Activated naive CD8-positive, alpha-beta T cell (primary cell): Measurements from ENCODE around the gene PBX4.

Source experiments
- H3K27ac Mint-ChIP-seq: one replicate; pipeline ENCODE4 v1.8.0; 2021; ENCODE audit warnings: mixed read lengths
- H3K27me3 Mint-ChIP-seq: one replicate; pipeline ENCODE4 v1.8.0; 2021; ENCODE audit warnings: mixed read lengths
- H3K36me3 Mint-ChIP-seq: one replicate; pipeline ENCODE4 v1.8.0; 2021; ENCODE audit warnings: mixed read lengths
- H3K4me1 Mint-ChIP-seq: one replicate; pipeline ENCODE4 v1.8.0; 2021; ENCODE audit warnings: low read depth, mixed read lengths
- H3K4me3 Mint-ChIP-seq: one replicate; pipeline ENCODE4 v1.8.0; 2021; ENCODE audit warnings: mild to moderate bottlenecking, mixed read lengths
- H3K9me3 Mint-ChIP-seq: one replicate; pipeline ENCODE4 v1.8.0; 2021; ENCODE audit warnings: low read depth, mixed read lengths

The PBX4 gene

DNA sequence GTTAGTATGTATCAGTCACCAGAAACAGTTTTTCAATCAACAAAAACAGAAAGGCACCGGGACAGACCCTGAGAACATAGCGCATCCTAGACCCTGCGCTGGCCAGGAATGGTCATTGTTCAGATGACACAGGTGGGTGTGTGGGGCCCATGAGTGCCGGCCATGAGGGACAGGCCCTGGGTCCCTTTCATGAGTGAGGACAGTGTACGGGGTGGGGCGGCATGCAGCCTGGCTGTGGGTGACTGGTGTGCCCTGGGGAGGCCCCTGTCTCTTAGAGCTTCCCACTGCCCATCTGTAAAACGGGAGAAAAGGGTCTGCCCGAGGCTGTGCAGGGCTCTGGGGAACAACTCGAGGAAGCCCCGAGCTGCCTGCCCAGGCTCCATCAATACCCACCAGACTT, 25.8 kb downstream of the PBX4 start:
- Mint-ChIP-seq H3K9me3 (no peaks in the 10 kb centered on the region), H3K36me3 (peaks cover 2% of the 10 kb centered on the region), H3K4me3 (no peak overlapping the region), H3K27ac (no peak overlapping the region), H3K4me1 (peaks cover 62% of the 10 kb centered on the region), H3K27me3 (no peaks in the 10 kb centered on the region)

- Mint-ChIP-seq H3K27ac (peak overlapping the region; percentile 93), H3K36me3 (no peaks in the 10 kb centered on the region), H3K9me3 (no peaks in the 10 kb centered on the region), H3K4me1 (peaks cover 54% of the 10 kb centered on the region), H3K27me3 (no peaks in the 10 kb centered on the region), H3K4me3 (peak overlapping the region; percentile 60)
These were observed 27.2 kb downstream of the PBX4 start for GRCh38 chr19:19591133-19591825.

GRCh38 chr19:19588546-19588945, 29.9 kb downstream of the PBX4 start:
- Mint-ChIP-seq H3K27me3 (no peaks in the 10 kb centered on the region), H3K27ac (peak overlapping the region; percentile 68), H3K4me1 (peaks cover 40% of the 10 kb centered on the region), H3K4me3 (no peak overlapping the region), H3K9me3 (no peaks in the 10 kb centered on the region), H3K36me3 (peaks cover 5% of the 10 kb centered on the region)

GRCh38 chr19:19587771-19588170, 30.7 kb downstream of the PBX4 start:
- peaks cover 40% of the 10 kb centered on the region for H3K4me1 Mint-ChIP-seq
- H3K27ac Mint-ChIP-seq = no peak overlapping the region
- no peak overlapping the region for H3K4me3 Mint-ChIP-seq
- no peaks in the 10 kb centered on the region for H3K27me3 Mint-ChIP-seq
- peaks cover 5% of the 10 kb centered on the region for H3K36me3 Mint-ChIP-seq
- H3K9me3 Mint-ChIP-seq = no peaks in the 10 kb centered on the region

- Mint-ChIP-seq H3K27ac (no peak overlapping the region), H3K9me3 (no peaks in the 10 kb centered on the region), H3K4me3 (no peak overlapping the region), H3K27me3 (no peaks in the 10 kb centered on the region), H3K4me1 (peaks cover 17% of the 10 kb centered on the region), H3K36me3 (peaks cover 5% of the 10 kb centered on the region)
These were observed 34.1 kb downstream of the PBX4 start for GRCh38 chr19:19584356-19584755.

GRCh38 chr19:19582471-19582870, 36.0 kb downstream of the PBX4 start:
- Mint-ChIP-seq H3K27ac (no peak overlapping the region), H3K4me1 (peaks cover 4% of the 10 kb centered on the region), H3K27me3 (no peaks in the 10 kb centered on the region), H3K36me3 (peaks cover 5% of the 10 kb centered on the region), H3K4me3 (no peak overlapping the region), H3K9me3 (no peaks in the 10 kb centered on the region)

DNA sequence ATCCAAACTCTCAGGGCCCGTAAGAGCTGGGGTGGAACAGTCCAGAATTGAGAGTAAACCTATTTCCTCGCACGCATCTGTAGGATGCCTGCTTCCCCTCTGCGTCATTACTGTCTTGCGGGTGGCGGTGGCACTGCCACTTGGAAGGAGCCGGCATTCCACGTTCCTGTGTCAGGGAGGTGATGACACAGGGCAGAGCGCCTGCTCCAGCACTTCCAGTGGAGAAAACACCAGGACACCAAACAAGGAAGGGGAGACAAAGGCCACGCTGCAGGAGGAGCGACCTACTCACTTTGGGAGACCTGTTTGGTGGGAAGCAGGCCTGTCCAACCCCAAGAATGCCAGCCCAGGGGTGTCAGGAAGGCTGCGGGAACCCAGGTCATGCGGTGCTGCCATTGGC, 37.1 kb downstream of the PBX4 start:
- no peaks in the 10 kb centered on the region for H3K9me3 Mint-ChIP-seq
- H3K27ac Mint-ChIP-seq = no peak overlapping the region
- H3K4me3 Mint-ChIP-seq = no peak overlapping the region
- H3K36me3 Mint-ChIP-seq = peaks cover 5% of the 10 kb centered on the region
- H3K27me3 Mint-ChIP-seq = no peaks in the 10 kb centered on the region
- H3K4me1 Mint-ChIP-seq = peaks cover 4% of the 10 kb centered on the region

- Mint-ChIP-seq H3K36me3 (peaks cover 1% of the 10 kb centered on the region), H3K27ac (no peak overlapping the region), H3K4me3 (no peak overlapping the region), H3K4me1 (peaks cover 6% of the 10 kb centered on the region), H3K9me3 (no peaks in the 10 kb centered on the region), H3K27me3 (no peaks in the 10 kb centered on the region)
These were observed 38.1 kb downstream of the PBX4 start for GRCh38 chr19:19580418-19580817.

DNA sequence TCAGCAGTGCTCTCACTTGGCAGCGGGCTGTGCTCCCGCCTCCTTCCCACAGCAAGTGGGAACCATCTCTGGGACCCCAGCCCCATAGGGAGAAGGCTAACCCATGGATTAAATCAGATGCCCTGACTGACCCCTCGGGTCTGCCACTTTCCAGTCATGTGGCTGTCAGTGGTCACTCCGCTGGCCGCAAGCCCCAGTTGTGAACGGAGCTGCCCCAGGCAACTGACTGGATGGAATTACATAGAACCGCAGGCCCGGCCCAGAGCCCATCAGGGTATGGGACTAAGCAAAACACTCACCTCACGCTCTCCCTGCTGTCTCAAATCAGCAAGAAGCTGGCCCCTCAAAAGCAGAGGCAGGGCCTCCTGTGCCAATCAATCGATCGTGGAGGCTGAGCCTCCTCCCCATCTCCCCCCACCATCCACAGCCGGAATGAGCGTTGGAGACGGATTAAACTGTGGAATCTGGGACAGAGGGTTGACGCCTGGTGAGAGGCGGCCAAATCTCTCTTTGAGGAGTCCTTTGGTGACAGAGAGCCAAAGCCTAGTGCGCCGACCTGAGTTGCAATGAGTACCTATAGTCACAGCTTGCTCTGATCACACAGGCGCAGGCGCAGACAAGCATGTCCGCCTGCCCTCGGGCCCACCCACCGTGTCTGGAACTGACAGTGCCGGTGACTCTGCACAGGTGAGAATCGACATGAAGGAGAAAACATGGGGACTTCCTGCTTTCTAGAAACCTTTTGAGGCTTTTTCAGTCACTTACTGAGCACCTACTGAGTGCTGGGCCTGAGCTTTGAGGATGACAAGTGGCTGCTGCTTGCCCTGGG, 38.7 kb downstream of the PBX4 start:
- Mint-ChIP-seq H3K27ac (no peak overlapping the region), H3K9me3 (no peaks in the 10 kb centered on the region), H3K4me1 (peaks cover 7% of the 10 kb centered on the region), H3K4me3 (no peak overlapping the region), H3K36me3 (no peaks in the 10 kb centered on the region), H3K27me3 (no peaks in the 10 kb centered on the region)

- Mint-ChIP-seq H3K36me3 (no peaks in the 10 kb centered on the region), H3K9me3 (no peaks in the 10 kb centered on the region), H3K4me1 (peaks cover 7% of the 10 kb centered on the region), H3K27ac (no peak overlapping the region), H3K4me3 (no peak overlapping the region), H3K27me3 (no peaks in the 10 kb centered on the region)
These were observed 40.2 kb downstream of the PBX4 start for GRCh38 chr19:19578252-19578651.

GRCh38 chr19:19575411-19575810, 43.1 kb downstream of the PBX4 start:
- H3K9me3 Mint-ChIP-seq = no peaks in the 10 kb centered on the region
- H3K36me3 Mint-ChIP-seq = peaks cover 4% of the 10 kb centered on the region
- H3K4me3 Mint-ChIP-seq = no peak overlapping the region
- H3K27me3 Mint-ChIP-seq = no peaks in the 10 kb centered on the region
- peaks cover 10% of the 10 kb centered on the region for H3K4me1 Mint-ChIP-seq
- H3K27ac Mint-ChIP-seq = no peak overlapping the region

- Mint-ChIP-seq H3K9me3 (no peaks in the 10 kb centered on the region), H3K4me1 (peaks cover 6% of the 10 kb centered on the region), H3K4me3 (no peak overlapping the region), H3K27ac (no peak overlapping the region), H3K27me3 (no peaks in the 10 kb centered on the region), H3K36me3 (peaks cover 6% of the 10 kb centered on the region)
These were observed 47.3 kb downstream of the PBX4 start for GRCh38 chr19:19571071-19571786.

GRCh38 chr19:19570571-19570970, 47.9 kb downstream of the PBX4 start:
- no peaks in the 10 kb centered on the region for H3K27me3 Mint-ChIP-seq
- no peaks in the 10 kb centered on the region for H3K9me3 Mint-ChIP-seq
- peaks cover 5% of the 10 kb centered on the region for H3K4me1 Mint-ChIP-seq
- peaks cover 6% of the 10 kb centered on the region for H3K36me3 Mint-ChIP-seq
- H3K4me3 Mint-ChIP-seq = no peak overlapping the region
- no peak overlapping the region for H3K27ac Mint-ChIP-seq

- Mint-ChIP-seq H3K4me3 (no peak overlapping the region), H3K9me3 (no peaks in the 10 kb centered on the region), H3K36me3 (peaks cover 6% of the 10 kb centered on the region), H3K4me1 (peaks cover 3% of the 10 kb centered on the region), H3K27me3 (no peaks in the 10 kb centered on the region), H3K27ac (no peak overlapping the region)
These were observed 49.4 kb downstream of the PBX4 start for GRCh38 chr19:19568802-19569756.
